Gastrocnemius medialis (tissue), 4 donors: Measurements from ENCODE around the gene GNPNAT1. TPM values are rescaled to one million over a fixed set of nuclear protein-coding genes. Genes with fewer than 3 reads are reported as not detected.
"Not testable (repeated sequence)": the region's sequence is repeated elsewhere in the genome, so short reads cannot be mapped to it uniquely, and the experiment has no call there.

ENCODE experiments used
- ATAC-seq, 2 donors: fragments of 150-250 bp; one replicate each; pipeline ENCODE4 v1.9.1; 2016
- DNase-seq, 2 donors: peaks; one replicate each; pipeline ENCODE4 v3.0.0-alpha.2; 2019
- H3K27ac ChIP-seq, 4 donors: fragments of 200-600 bp; sonication (generic); 1 replicate in 1 of 4; 2 replicates in 3 of 4; pipeline ENCODE4 v1.5.1; 2016 to 2018; ENCODE audit warnings: mild to moderate bottlenecking in 2 of 4, moderate library complexity in 1 of 4
- H3K27me3 ChIP-seq, 3 donors: fragments of 200-600 bp; sonication (generic) in 2 of 3; 1 replicate in 1 of 3; 2 replicates in 2 of 3; pipeline versions ENCODE4 v1.5.1 to v1.6.0; 2016 to 2019; ENCODE audit warnings: mild to moderate bottlenecking in 1 of 3, moderate library complexity in 1 of 3
- H3K36me3 ChIP-seq, 2 donors: fragments of 200-600 bp; sonication (generic) in 1 of 2; one replicate each; pipeline ENCODE4 v1.5.1; 2017 to 2018
- H3K4me1 ChIP-seq, 2 donors: fragments of 200-600 bp; sonication (generic) in 1 of 2; one replicate each; pipeline ENCODE4 v1.5.1; 2016 to 2017; ENCODE audit warnings: mild to moderate bottlenecking in 2 of 2
- H3K4me3 ChIP-seq, 4 donors: fragments of 200-600 bp; sonication (generic) in 3 of 4; 1 replicate in 1 of 4; 2 replicates in 3 of 4; pipeline ENCODE4 v1.5.1; 2016 to 2019; ENCODE audit warnings: mild to moderate bottlenecking in 2 of 4
- H3K9me3 ChIP-seq, 3 donors: fragments of 200-600 bp; sonication (generic) in 2 of 3; 1 replicate in 1 of 3; 2 replicates in 2 of 3; pipeline ENCODE4 v1.5.1; 2016 to 2019
- POLR2A ChIP-seq, 2 donors: fragments of 450-650 bp; IDR thresholded peaks; one replicate each; pipeline ENCODE4 v1.6.1; 2017; ENCODE audit warnings: antibody characterized with exemption in 2 of 2, mild to moderate bottlenecking in 2 of 2, moderate library complexity in 2 of 2
- in situ Hi-C, 4 donors: fragments of 200-750 bp; cut with MboI; loops; one replicate each; pipeline versions ENCODE4 v1.15.0 to v1.8.0; 2017; ENCODE audit warnings: low sequenced_read_pairs in 4 of 4
- intact Hi-C: fragments of 100-400 bp; cut with DNase I; formaldehyde crosslinking; loops from one replicate; pipeline ENCODE4 v1.15.1; 2023; ENCODE audit warnings: low total_unique reads
- total RNA-seq, 4 donors: library from RNA; depleted of rRNA; stranded (reverse); fragments of >200 nt; gene quantifications; one replicate each; pipeline versions ENCODE4 v1.1.0 to v1.2.3, GENCODE V29; 2016
- TF ChIP-seq, protein P1 (sequence below), 5 experiments: fragments of 450-650 bp in 3 of 5; fragments of 200-600 bp in 2 of 5; sonication (generic) in 2 of 5; IDR thresholded peaks in 4 of 5; conservative IDR thresholded peaks in 1 of 5; 1 replicate in 4 of 5; 2 replicates in 1 of 5; pipeline ENCODE4 v1.5.1; 2016 to 2019; ENCODE audit warnings: antibody characterized with exemption in 5 of 5, mild to moderate bottlenecking in 3 of 5, moderate library complexity in 3 of 5

Gene GNPNAT1
- total RNA-seq, 4 donors from 2014 or later = 10.0 to 19.4 (median 12.4) TPM

- intact Hi-C loops (no loop called here), in situ Hi-C loops (no loop called here)
- no peak for DNase-seq
- no peak for ATAC-seq
- TF ChIP-seq POLR2A (IDR thresholded peaks at IDR 0.05) = no peak
- TF ChIP-seq, protein P1, sequence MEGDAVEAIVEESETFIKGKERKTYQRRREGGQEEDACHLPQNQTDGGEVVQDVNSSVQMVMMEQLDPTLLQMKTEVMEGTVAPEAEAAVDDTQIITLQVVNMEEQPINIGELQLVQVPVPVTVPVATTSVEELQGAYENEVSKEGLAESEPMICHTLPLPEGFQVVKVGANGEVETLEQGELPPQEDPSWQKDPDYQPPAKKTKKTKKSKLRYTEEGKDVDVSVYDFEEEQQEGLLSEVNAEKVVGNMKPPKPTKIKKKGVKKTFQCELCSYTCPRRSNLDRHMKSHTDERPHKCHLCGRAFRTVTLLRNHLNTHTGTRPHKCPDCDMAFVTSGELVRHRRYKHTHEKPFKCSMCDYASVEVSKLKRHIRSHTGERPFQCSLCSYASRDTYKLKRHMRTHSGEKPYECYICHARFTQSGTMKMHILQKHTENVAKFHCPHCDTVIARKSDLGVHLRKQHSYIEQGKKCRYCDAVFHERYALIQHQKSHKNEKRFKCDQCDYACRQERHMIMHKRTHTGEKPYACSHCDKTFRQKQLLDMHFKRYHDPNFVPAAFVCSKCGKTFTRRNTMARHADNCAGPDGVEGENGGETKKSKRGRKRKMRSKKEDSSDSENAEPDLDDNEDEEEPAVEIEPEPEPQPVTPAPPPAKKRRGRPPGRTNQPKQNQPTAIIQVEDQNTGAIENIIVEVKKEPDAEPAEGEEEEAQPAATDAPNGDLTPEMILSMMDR (IDR thresholded peaks at IDR 0.05 in 4 of 5, conservative IDR thresholded peaks at IDR 0.05 in 1 of 5) = no peak
- no peak overlapping the region for H3K27ac ChIP-seq
- no peak overlapping the region for H3K4me3 ChIP-seq
- H3K4me1 ChIP-seq = no peaks in the 10 kb centered on the region
- H3K27me3 ChIP-seq = no peaks in the 10 kb centered on the region
- H3K9me3 ChIP-seq = no peaks in the 10 kb centered on the region
- H3K36me3 ChIP-seq = peaks cover 4 to 32% of the 10 kb centered on the region in 2 donors
Observed at GRCh38 chr14:52767058-52767833, 24.2 kb downstream of the GNPNAT1 start.

GRCh38 chr14:52762923-52763322, 28.5 kb downstream of the GNPNAT1 start:
- ATAC-seq, DNase-seq, in situ Hi-C loops: not testable (repeated sequence)

DNA sequence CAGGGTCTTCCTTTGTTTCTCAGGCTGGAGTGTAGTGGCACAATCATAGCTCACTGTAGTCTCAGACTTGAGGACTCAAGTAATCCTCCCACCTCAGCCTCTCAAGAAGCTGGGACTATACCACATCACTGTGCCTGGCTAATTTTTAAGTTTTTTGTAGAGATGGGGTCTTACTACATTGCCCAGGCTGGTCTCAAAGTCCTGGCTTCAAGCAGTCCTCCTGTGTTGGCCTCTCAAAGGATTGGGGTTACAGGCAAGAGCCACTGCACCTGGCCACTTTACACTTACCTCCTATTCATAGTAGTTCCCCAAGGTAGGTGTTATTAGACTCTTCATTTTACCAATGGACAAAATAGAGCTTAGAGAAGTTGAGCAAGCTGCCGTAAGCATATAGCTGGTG, 32.3 kb downstream of the GNPNAT1 start:
- TF ChIP-seq, protein P1 (IDR thresholded peaks at IDR 0.05 in 4 of 5, conservative IDR thresholded peaks at IDR 0.05 in 1 of 5) = no peak
- TF ChIP-seq POLR2A (IDR thresholded peaks at IDR 0.05) = no peak
- H3K4me1 ChIP-seq = no peaks in the 10 kb centered on the region
- DNase-seq (no peak), ATAC-seq (no peak)
- intact Hi-C loops = no loop called here
- H3K4me3 ChIP-seq = no peak overlapping the region
- no peaks in the 10 kb centered on the region for H3K9me3 ChIP-seq
- H3K36me3 ChIP-seq = peaks cover 0 to 32% of the 10 kb centered on the region in 2 donors
- no peaks in the 10 kb centered on the region for H3K27me3 ChIP-seq
- in situ Hi-C loops = no loop called here
- H3K27ac ChIP-seq = no peak overlapping the region

More at GRCh38 chr14:52762923-52763322, 28.5 kb downstream of the GNPNAT1 start:
- H3K4me3 ChIP-seq, H3K27me3 ChIP-seq, H3K9me3 ChIP-seq, intact Hi-C loops, H3K27ac ChIP-seq, H3K4me1 ChIP-seq: not testable (repeated sequence)
- H3K36me3 ChIP-seq = peaks cover 0 to 36% of the 10 kb centered on the region in 2 donors

- no peak overlapping the region for H3K27ac ChIP-seq
- intact Hi-C loops (no loop called here), in situ Hi-C loops (no loop called here)
- H3K36me3 ChIP-seq = peaks cover 0 to 43% of the 10 kb centered on the region in 2 donors
- no peak for TF ChIP-seq POLR2A (IDR thresholded peaks at IDR 0.05)
- TF ChIP-seq, protein P1 (IDR thresholded peaks at IDR 0.05 in 4 of 5, conservative IDR thresholded peaks at IDR 0.05 in 1 of 5) = no peak
- no peak overlapping the region for H3K4me3 ChIP-seq
- no peaks in the 10 kb centered on the region for H3K9me3 ChIP-seq
- H3K4me1 ChIP-seq = no peaks in the 10 kb centered on the region
- no peak for DNase-seq
- no peak for ATAC-seq
- H3K27me3 ChIP-seq = no peaks in the 10 kb centered on the region
Observed at GRCh38 chr14:52755607-52756316, 35.6 kb downstream of the GNPNAT1 start.

DNA sequence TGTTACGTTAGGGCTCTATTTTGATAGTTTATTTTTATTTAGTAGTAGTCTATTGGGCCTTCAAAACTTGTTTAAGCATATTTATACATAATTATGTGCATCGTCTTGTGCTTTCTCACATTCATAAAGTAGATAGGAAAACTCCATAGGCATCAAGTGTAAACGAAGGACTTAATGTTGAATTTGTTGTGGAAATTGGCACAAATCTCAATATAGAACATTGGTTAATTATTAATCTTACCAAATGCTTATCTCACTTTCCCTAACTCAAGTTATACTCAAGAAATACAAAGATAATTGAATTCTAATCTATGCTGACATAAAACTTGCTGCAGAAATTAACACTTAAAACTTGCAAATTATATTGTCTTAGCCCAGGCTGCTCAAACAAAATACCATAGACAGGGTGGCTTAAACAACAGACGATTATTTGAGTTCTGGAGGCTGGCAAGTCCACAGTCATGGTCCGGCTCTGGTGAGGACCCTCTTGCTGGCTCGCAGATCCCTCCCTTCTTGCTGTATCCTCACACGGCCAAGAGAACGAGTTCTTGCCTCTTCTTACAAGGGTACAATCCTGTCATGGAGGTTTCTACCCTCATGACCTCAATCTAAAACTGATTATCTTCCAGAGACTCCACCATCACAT, 42.6 kb downstream of the GNPNAT1 start:
- intact Hi-C loops = no loop called here
- Histone ChIP-seq H3K27me3 (no peaks in the 10 kb centered on the region), H3K9me3 (no peaks in the 10 kb centered on the region), H3K4me3 (no peak overlapping the region), H3K27ac (no peak overlapping the region), H3K4me1 (no peaks in the 10 kb centered on the region), H3K36me3 (peaks cover 0 to 63% of the 10 kb centered on the region in 2 donors)
- no peak for DNase-seq
- ATAC-seq = no peak
- TF ChIP-seq POLR2A (IDR thresholded peaks at IDR 0.05) = no peak
- TF ChIP-seq, protein P1 (IDR thresholded peaks at IDR 0.05 in 4 of 5, conservative IDR thresholded peaks at IDR 0.05 in 1 of 5) = no peak
- in situ Hi-C loops = no loop called here
